Raji (cell line): ENCODE measurements around the gene UNC13A.

Experiments
- POLR2A ChIP-seq: IDR thresholded peaks from 2 replicates; pipeline ENCODE4 v1.6.1; 2011; ENCODE audit warnings: low read depth, low read length, control low read depth; ENCODE audit not compliant: insufficient read depth

The UNC13A gene

GRCh38 chr19:17685451-17686022 is 2.6 kb downstream of the UNC13A start:
- no peak for TF ChIP-seq POLR2A

GRCh38 chr19:17684256-17684655 is 3.9 kb downstream of the UNC13A start:
- TF ChIP-seq POLR2A = no peak

- TF ChIP-seq POLR2A = no peak
These were observed 5.1 kb downstream of the UNC13A start for GRCh38 chr19:17683078-17683477.

- no peak for TF ChIP-seq POLR2A
These were observed 5.9 kb downstream of the UNC13A start for GRCh38 chr19:17682273-17682672.

- TF ChIP-seq POLR2A = no peak
These were observed 6.5 kb downstream of the UNC13A start for GRCh38 chr19:17681505-17682125.

GRCh38 chr19:17680230-17680722 is 7.9 kb downstream of the UNC13A start:
- TF ChIP-seq POLR2A = no peak

- no peak for TF ChIP-seq POLR2A
These were observed 8.5 kb downstream of the UNC13A start for GRCh38 chr19:17679526-17680229.

GRCh38 chr19:17678836-17679235 is 9.3 kb downstream of the UNC13A start:
- TF ChIP-seq POLR2A = no peak

GRCh38 chr19:17677002-17677401 is 11.2 kb downstream of the UNC13A start:
- no peak for TF ChIP-seq POLR2A

- no peak for TF ChIP-seq POLR2A
These were observed 11.9 kb downstream of the UNC13A start for GRCh38 chr19:17676295-17676694.

GRCh38 chr19:17673937-17674799 is 14.0 kb downstream of the UNC13A start:
- no peak for TF ChIP-seq POLR2A

- no peak for TF ChIP-seq POLR2A
These were observed 16.2 kb downstream of the UNC13A start for GRCh38 chr19:17671906-17672305.

GRCh38 chr19:17669419-17669818 is 18.7 kb downstream of the UNC13A start:
- no peak for TF ChIP-seq POLR2A

- no peak for TF ChIP-seq POLR2A
These were observed 23.1 kb downstream of the UNC13A start for GRCh38 chr19:17665058-17665457.

- no peak for TF ChIP-seq POLR2A
These were observed 28.2 kb downstream of the UNC13A start for GRCh38 chr19:17659996-17660395.
